Fibroblast of the aortic adventitia (primary cell): ENCODE data around the gene UQCRC1. TPM values are rescaled to one million over a fixed set of nuclear protein-coding genes. Genes with fewer than 3 reads are reported as not detected.

Source experiments
- DNase-seq: peaks from one replicate; pipeline ENCODE4 v3.0.0-alpha.2; 2010; ENCODE audit warnings: low read depth
- H3K4me3 ChIP-seq: 2 replicates; pipeline ENCODE4 v1.5.1; 2011; ENCODE audit warnings: low read depth, mild to moderate bottlenecking, control low read depth, low read length, moderate library complexity
- total RNA-seq: library from RNA; depleted of rRNA; stranded (reverse); fragments of >200 nt; gene quantifications from 2 replicates; pipeline ENCODE4 v1.2.3, GENCODE V29; 2012; ENCODE audit warnings: low replicate concordance
- TF ChIP-seq, protein P1 (sequence below): IDR thresholded peaks from 2 replicates; pipeline ENCODE4 v1.5.1; 2011; ENCODE audit warnings: mild to moderate bottlenecking, low read length, control low read depth, inconsistent platforms; ENCODE audit not compliant: insufficient read depth

UQCRC1 gene
- total RNA-seq, 1 donor: 196 TPM

DNA sequence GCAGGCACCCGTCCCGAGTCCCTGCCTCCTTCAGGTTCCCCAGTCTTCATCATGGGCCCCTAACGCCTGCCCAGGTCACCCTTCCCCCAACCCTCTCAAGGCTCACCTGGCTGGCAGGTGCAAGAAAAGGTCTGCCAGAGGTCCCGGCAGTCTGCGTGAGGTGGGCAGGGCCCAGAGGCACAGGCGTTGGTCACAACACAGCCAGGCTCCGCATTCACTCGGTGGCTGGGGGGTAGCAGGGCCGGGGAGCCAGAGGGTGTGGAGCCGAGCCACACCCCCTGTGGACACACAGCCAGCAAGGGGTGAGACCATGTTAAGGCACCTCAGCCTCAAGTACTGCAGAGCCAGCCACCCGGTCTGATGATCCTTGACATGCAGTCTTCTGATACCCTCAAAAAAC lies 42.3 kb upstream of the UQCRC1 start:
- H3K4me3 ChIP-seq: no peak overlapping the region
- TF ChIP-seq, protein P1, sequence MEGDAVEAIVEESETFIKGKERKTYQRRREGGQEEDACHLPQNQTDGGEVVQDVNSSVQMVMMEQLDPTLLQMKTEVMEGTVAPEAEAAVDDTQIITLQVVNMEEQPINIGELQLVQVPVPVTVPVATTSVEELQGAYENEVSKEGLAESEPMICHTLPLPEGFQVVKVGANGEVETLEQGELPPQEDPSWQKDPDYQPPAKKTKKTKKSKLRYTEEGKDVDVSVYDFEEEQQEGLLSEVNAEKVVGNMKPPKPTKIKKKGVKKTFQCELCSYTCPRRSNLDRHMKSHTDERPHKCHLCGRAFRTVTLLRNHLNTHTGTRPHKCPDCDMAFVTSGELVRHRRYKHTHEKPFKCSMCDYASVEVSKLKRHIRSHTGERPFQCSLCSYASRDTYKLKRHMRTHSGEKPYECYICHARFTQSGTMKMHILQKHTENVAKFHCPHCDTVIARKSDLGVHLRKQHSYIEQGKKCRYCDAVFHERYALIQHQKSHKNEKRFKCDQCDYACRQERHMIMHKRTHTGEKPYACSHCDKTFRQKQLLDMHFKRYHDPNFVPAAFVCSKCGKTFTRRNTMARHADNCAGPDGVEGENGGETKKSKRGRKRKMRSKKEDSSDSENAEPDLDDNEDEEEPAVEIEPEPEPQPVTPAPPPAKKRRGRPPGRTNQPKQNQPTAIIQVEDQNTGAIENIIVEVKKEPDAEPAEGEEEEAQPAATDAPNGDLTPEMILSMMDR: no peak
- DNase-seq: no peak

GRCh38 chr3:48650723-48651122 lies 41.3 kb upstream of the UQCRC1 start:
- TF ChIP-seq, protein P1: no peak
- no peak overlapping the region for H3K4me3 ChIP-seq

DNA sequence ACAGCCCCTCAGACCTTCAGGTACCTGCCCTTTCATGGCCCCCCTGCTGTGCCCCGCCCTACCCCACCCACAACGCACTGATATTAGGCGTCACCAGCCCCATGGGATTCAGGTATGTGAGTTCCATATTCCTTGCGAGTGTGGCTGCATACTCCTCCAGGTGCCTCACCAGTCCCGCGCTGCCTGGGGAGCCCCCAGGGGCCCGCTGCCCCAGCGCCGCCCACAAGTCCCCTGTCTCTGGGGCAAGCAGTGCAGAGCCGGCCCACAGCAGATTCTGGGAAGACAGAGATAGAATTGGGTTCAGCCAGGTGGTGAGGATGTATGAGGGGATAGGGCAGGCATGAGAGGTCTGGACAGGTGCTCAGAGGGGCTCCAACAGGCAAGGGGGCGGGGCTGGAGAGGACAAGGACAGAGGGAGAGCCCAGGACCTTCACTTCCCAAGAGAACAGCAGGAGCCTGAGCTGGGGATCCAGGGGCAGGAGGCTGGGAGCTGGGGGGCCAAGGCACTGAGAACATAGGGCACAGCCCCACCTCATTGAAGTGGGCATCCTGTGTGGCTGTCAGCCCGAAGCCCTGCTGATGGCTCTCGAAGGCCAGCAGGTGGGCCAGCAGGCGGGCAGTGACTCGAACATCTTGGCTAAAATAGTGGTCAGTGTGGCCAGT lies 38.9 kb upstream of the UQCRC1 start:
- no peak overlapping the region for H3K4me3 ChIP-seq
- no peak for DNase-seq
- TF ChIP-seq, protein P1: no peak

More at GRCh38 chr3:48650723-48651122, 41.3 kb upstream of the UQCRC1 start:
- DNase-seq: no peak

- H3K4me3 ChIP-seq: no peak overlapping the region
- no peak for DNase-seq
- TF ChIP-seq, protein P1: no peak
Measured at GRCh38 chr3:48647714-48648113, 38.3 kb upstream of the UQCRC1 start.

GRCh38 chr3:48644898-48645760 lies 35.7 kb upstream of the UQCRC1 start:
- TF ChIP-seq, protein P1: no peak
- DNase-seq: no peak
- no peak overlapping the region for H3K4me3 ChIP-seq

GRCh38 chr3:48642605-48643004 lies 33.2 kb upstream of the UQCRC1 start:
- TF ChIP-seq, protein P1: no peak
- no peak overlapping the region for H3K4me3 ChIP-seq

More at GRCh38 chr3:48642605-48643004, 33.2 kb upstream of the UQCRC1 start:
- no peak for DNase-seq
